HCT116 (cell line): Measurements from ENCODE around the gene OSGEPL1.

Source experiments
- CTCF ChIP-seq, 3 experiments: fragments of 200-600 bp in 1 of 3; sonication (generic) in 1 of 3; IDR thresholded peaks in 2 of 3; conservative IDR thresholded peaks in 1 of 3; 2 replicates each; pipeline ENCODE4 v1.5.1; 2012 to 2017; ENCODE audit warnings: low read depth in 2 of 3, low read length in 2 of 3, antibody characterized with exemption in 1 of 3, borderline replicate concordance in 1 of 3, control low read depth in 1 of 3, mild to moderate bottlenecking in 1 of 3, mixed read lengths in 1 of 3, mixed run types in 1 of 3, moderate library complexity in 1 of 3; ENCODE audit not compliant: insufficient read depth in 1 of 3
- EZH2 ChIP-seq: fragments of 200-600 bp; sonication (generic); IDR thresholded peaks from 2 replicates; pipeline ENCODE4 v1.6.1; 2017; ENCODE audit warnings: antibody characterized with exemption, mixed run types

- TF ChIP-seq EZH2 (no peak), CTCF (IDR thresholded peaks at IDR 0.05 in 2 of 3, conservative IDR thresholded peaks at IDR 0.05 in 1 of 3; ENCODE audit: borderline replicate concordance in 1 of 3, insufficient read depth in 1 of 3, low read depth in 2 of 3, low read length in 2 of 3) (no peak)
These were observed 402 bp downstream of the OSGEPL1 start for GRCh38 chr2:189762229-189762550.
